ENCODE measurements around the gene SHANK1. TPM values are rescaled to one million over a fixed set of nuclear protein-coding genes. Genes with fewer than 3 reads are reported as not detected.

SHANK1 gene
- total and polyA plus RNA-seq, 2 of the 4 experiments (the other 2 are of a cell fraction), result 6.1 to 6.7 TPM

Other genes starting within 250 kb of the SHANK1 start
- gene EMC10, start 243.3 kb downstream of the SHANK1 start, total RNA-seq (2012; rRNA removed), result 11.3 and 12.2 TPM in 2 replicates
- 90.9 and 103 TPM in 2 replicates for gene EMC10, start 243.3 kb downstream of the SHANK1 start, polyA plus RNA-seq (2012; rRNA removed)
- gene GARIN5A, start 243.0 kb downstream of the SHANK1 start, total RNA-seq (2012; rRNA removed), result 0.28 TPM in 1 of 2 replicates, not detected in the other
- gene GARIN5A, start 243.0 kb downstream of the SHANK1 start, polyA plus RNA-seq (2012; rRNA removed), result 0.49 and 0.53 TPM in 2 replicates
- gene JOSD2, start 208.6 kb downstream of the SHANK1 start, total RNA-seq (2012; rRNA removed), result 12.2 and 15.3 TPM in 2 replicates
- gene JOSD2, start 208.6 kb downstream of the SHANK1 start, polyA plus RNA-seq (2012; rRNA removed), result 54.1 and 68.6 TPM in 2 replicates
- not detected in 2 replicates for gene ASPDH, start 205.9 kb downstream of the SHANK1 start, total RNA-seq (2012; rRNA removed)
- not detected in 2 replicates for gene ASPDH, start 205.9 kb downstream of the SHANK1 start, polyA plus RNA-seq (2012; rRNA removed)
- not detected in 2 replicates for gene LRRC4B, start 151.4 kb downstream of the SHANK1 start, total RNA-seq (2012; rRNA removed)
- gene LRRC4B, start 151.4 kb downstream of the SHANK1 start, polyA plus RNA-seq (2012; rRNA removed), result 0.03 TPM in 2 replicates
- gene SYT3, start 79.9 kb downstream of the SHANK1 start, total RNA-seq (2012; rRNA removed), result not detected in 2 replicates
- gene SYT3, start 79.9 kb downstream of the SHANK1 start, polyA plus RNA-seq (2012; rRNA removed), result 0.05 TPM in 1 of 2 replicates, not detected in the other
- not detected in 2 replicates for gene C19orf81, start 70.4 kb downstream of the SHANK1 start, total RNA-seq (2012; rRNA removed)
- gene C19orf81, start 70.4 kb downstream of the SHANK1 start, polyA plus RNA-seq (2012; rRNA removed), result 0.31 and 1.1 TPM in 2 replicates
- gene CLEC11A, start 3.6 kb upstream of the SHANK1 start, total RNA-seq (2012; rRNA removed), result 17.0 and 19.2 TPM in 2 replicates
- 152 and 223 TPM in 2 replicates for gene CLEC11A, start 3.6 kb upstream of the SHANK1 start, polyA plus RNA-seq (2012; rRNA removed)
- gene GPR32, start 50.7 kb upstream of the SHANK1 start, total RNA-seq (2012; rRNA removed), result not detected in 2 replicates
- gene GPR32, start 50.7 kb upstream of the SHANK1 start, polyA plus RNA-seq (2012; rRNA removed), result not detected in 2 replicates
- gene ACP4, start 70.6 kb upstream of the SHANK1 start, total RNA-seq (2012; rRNA removed), result not detected in 2 replicates
- not detected in 2 replicates for gene ACP4, start 70.6 kb upstream of the SHANK1 start, polyA plus RNA-seq (2012; rRNA removed)
- gene KLK1, start 104.0 kb upstream of the SHANK1 start, total RNA-seq (2012; rRNA removed), result not detected in 2 replicates
- not detected in 2 replicates for gene KLK1, start 104.0 kb upstream of the SHANK1 start, polyA plus RNA-seq (2012; rRNA removed)
- gene KLK15, start 113.8 kb upstream of the SHANK1 start, total RNA-seq (2012; rRNA removed), result not detected in 2 replicates
- gene KLK15, start 113.8 kb upstream of the SHANK1 start, polyA plus RNA-seq (2012; rRNA removed), result not detected in 2 replicates
- not detected in 2 replicates for gene KLK3, start 135.1 kb upstream of the SHANK1 start, total RNA-seq (2012; rRNA removed)
- gene KLK3, start 135.1 kb upstream of the SHANK1 start, polyA plus RNA-seq (2012; rRNA removed), result not detected in 2 replicates
- not detected in 2 replicates for gene KLK2, start 153.6 kb upstream of the SHANK1 start, total RNA-seq (2012; rRNA removed)
- gene KLK2, start 153.6 kb upstream of the SHANK1 start, polyA plus RNA-seq (2012; rRNA removed), result not detected in 2 replicates
- not detected in 2 replicates for gene KLK4, start 191.6 kb upstream of the SHANK1 start, total RNA-seq (2012; rRNA removed)
- gene KLK4, start 191.6 kb upstream of the SHANK1 start, polyA plus RNA-seq (2012; rRNA removed), result not detected in 2 replicates
- not detected in 2 replicates for gene KLK5, start 233.2 kb upstream of the SHANK1 start, total RNA-seq (2012; rRNA removed)
- not detected in 2 replicates for gene KLK5, start 233.2 kb upstream of the SHANK1 start, polyA plus RNA-seq (2012; rRNA removed)
- not detected in 2 replicates for gene KLK6, start 249.8 kb upstream of the SHANK1 start, total RNA-seq (2012; rRNA removed)
- not detected in 2 replicates for gene KLK6, start 249.8 kb upstream of the SHANK1 start, polyA plus RNA-seq (2012; rRNA removed)